ENCODE data around the gene CFAP74. TPM values are rescaled to one million over a fixed set of nuclear protein-coding genes. Genes with fewer than 3 reads are reported as not detected.

Gene CFAP74
- total RNA-seq, 4 donors from 2014 or later, result 0.13 TPM; not detected in 3

DNA sequence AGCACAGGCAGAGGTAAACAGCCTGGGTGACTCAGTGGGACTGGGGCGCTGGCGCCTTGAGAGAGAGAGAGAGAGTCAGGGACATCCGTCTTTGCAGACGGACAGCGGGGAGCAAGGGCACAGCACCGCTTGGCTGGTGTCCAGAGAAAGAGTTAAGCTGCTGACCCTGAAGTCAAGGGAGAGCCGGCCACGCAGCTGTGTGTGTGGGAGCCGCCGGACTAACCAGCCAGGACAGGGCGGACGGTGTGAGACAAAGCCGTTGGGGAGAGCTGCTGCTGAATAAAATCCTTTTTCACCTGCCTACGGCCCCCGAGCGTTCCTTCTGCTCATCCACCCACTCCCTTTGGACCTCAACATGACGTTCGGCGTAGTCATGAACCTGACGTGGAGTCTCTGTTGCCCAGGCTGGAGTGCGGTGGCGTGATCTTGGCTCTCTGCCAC, 14.5 kb downstream of the CFAP74 start:
- Histone ChIP-seq H3K27me3 (no peaks in the 10 kb centered on the region), H3K36me3 (no peaks in the 10 kb centered on the region), H3K4me3 (replicated peaks in 1 of 3) (no peak overlapping the region), H3K9me3 (no peaks in the 10 kb centered on the region), H3K27ac (peak overlapping the region in 2 of 3 donors; percentile 13 to 41), H3K4me1 (no peaks in the 10 kb centered on the region)
- no peak for DNase-seq
- intact Hi-C loops (cut with DNase I), result no loop called here
- 44 to 66% methylated on average over 19 to 22 of the region's 22 CpGs for WGBS, 2 donors
- TF ChIP-seq, protein P1, sequence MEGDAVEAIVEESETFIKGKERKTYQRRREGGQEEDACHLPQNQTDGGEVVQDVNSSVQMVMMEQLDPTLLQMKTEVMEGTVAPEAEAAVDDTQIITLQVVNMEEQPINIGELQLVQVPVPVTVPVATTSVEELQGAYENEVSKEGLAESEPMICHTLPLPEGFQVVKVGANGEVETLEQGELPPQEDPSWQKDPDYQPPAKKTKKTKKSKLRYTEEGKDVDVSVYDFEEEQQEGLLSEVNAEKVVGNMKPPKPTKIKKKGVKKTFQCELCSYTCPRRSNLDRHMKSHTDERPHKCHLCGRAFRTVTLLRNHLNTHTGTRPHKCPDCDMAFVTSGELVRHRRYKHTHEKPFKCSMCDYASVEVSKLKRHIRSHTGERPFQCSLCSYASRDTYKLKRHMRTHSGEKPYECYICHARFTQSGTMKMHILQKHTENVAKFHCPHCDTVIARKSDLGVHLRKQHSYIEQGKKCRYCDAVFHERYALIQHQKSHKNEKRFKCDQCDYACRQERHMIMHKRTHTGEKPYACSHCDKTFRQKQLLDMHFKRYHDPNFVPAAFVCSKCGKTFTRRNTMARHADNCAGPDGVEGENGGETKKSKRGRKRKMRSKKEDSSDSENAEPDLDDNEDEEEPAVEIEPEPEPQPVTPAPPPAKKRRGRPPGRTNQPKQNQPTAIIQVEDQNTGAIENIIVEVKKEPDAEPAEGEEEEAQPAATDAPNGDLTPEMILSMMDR (IDR thresholded peaks at IDR 0.05), result no peak
- no peak for TF ChIP-seq POLR2A (IDR thresholded peaks at IDR 0.05)

DNA sequence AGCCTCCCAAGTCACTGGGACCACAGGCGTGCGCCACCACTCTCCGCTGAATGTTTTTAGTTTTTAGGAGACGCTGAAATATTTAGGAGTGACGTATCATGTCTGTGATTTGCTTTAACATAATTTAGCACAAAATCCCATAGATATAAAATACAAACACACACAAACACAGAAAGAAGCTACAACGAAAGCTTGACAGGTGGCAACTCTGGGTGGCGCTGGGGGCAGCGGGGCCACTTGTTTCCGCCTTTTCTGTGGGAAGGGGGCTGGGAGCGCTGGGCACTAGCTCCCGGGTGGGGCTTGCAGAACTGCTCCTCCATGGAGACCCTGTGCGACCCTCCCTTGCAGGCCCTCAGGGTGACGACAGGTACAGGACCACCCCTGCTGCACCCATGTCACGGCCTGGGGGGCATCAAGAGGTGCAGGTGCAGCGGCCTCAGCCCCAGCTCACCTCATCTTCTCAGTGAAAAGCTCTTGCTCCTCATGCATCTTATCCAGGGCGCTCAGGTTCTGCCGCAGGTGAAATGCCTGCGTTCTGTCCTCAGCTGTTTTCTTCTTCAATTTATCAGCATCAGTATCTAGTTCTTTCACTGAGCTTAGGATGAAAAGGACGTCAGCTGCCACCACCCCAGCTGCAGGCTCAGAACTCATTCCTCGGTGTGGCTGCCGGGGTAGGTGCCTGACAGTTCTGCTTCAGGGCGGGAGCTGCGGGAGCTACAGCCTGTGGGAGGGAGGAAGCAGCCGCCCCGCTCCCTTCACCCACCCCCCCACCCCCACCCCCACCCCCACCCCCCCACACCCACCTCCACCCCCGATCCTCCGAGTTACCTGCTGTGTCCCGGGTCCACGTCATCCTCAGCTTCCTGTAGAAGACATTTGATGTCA, 15.3 kb downstream of the CFAP74 start:
- DNase-seq, result no peak
- no peaks in the 10 kb centered on the region for H3K9me3 ChIP-seq
- intact Hi-C loops (cut with DNase I), result no loop called here
- no peak overlapping the region for H3K4me3 ChIP-seq (replicated peaks in 1 of 3)
- WGBS, 2 donors, result 61 to 70% methylated on average over 22 to 28 of the region's 29 CpGs
- TF ChIP-seq, protein P1 (IDR thresholded peaks at IDR 0.05), result no peak
- TF ChIP-seq POLR2A (IDR thresholded peaks at IDR 0.05), result no peak
- no peaks in the 10 kb centered on the region for H3K36me3 ChIP-seq
- no peaks in the 10 kb centered on the region for H3K27me3 ChIP-seq
- no peak overlapping the region for H3K27ac ChIP-seq
- H3K4me1 ChIP-seq, result no peaks in the 10 kb centered on the region

DNA sequence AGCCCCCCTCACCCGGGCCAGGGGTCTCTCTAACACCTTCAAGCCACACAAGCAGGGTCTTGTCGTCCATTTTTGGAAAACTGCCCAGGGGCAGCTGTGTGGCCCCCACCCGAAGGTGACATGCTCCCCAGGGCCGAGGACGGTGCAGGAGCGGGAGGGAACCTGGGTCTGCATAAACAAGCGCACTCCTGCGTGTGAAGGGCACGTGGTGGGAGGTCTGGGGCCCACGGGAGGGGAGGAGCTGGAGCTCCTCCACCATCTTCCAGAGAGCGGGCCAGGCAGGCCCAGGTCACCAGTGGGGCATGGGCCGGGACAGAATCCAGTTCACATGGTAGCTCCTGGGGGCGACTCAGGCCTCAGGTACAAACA, 16.5 kb downstream of the CFAP74 start:
- DNase-seq, result no peak
- no peaks in the 10 kb centered on the region for H3K4me1 ChIP-seq
- no peaks in the 10 kb centered on the region for H3K27me3 ChIP-seq
- WGBS, 2 donors, result 87 to 93% methylated on average over 6 to 13 of the region's 13 CpGs
- H3K27ac ChIP-seq, result no peak overlapping the region
- intact Hi-C loops (cut with DNase I), result no loop called here
- no peaks in the 10 kb centered on the region for H3K9me3 ChIP-seq
- no peak for TF ChIP-seq POLR2A (IDR thresholded peaks at IDR 0.05)
- TF ChIP-seq, protein P1 (IDR thresholded peaks at IDR 0.05), result no peak
- no peak overlapping the region for H3K4me3 ChIP-seq (replicated peaks in 1 of 3)
- no peaks in the 10 kb centered on the region for H3K36me3 ChIP-seq

DNA sequence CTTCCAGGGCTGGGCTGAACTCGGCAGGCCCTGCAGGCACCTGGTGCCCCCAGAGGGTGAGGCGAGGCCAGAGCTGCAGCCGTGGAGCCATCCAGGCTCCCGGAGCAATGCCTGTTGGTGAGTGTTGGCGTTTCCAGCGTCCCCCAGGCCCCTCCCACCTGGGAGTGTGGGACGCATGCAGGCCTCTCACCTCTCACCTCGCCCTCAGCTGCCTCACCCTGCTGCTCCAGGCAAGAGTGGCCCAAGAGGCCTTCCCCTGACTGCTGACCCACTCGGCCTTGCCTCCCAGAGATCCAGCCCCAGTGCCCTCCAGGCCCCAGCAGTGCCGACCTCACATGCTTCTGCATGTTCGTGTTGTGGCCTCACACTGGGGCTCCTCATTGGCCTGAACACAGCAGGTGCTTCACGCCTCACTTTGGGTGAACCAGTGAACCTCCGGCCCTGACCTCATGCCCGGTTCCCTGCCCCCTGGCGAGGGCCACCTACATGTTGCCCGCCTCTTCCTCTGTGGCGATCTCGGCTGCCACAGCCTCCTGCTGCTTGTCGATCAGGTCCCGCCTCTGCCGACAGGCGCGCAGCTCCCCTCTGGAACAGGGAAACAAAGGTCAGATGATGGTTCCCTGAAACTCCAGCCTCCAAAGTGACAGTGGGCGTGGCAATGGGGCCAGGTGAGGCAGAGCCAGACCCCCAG, 17.0 kb downstream of the CFAP74 start:
- Histone ChIP-seq H3K9me3 (no peaks in the 10 kb centered on the region), H3K27me3 (no peaks in the 10 kb centered on the region), H3K4me1 (no peaks in the 10 kb centered on the region), H3K4me3 (replicated peaks in 1 of 3) (no peak overlapping the region), H3K27ac (no peak overlapping the region), H3K36me3 (no peaks in the 10 kb centered on the region)
- 86 to 88% methylated on average over 16 to 17 of the region's 24 CpGs for WGBS, 2 donors
- TF ChIP-seq POLR2A (IDR thresholded peaks at IDR 0.05), result no peak
- TF ChIP-seq, protein P1 (IDR thresholded peaks at IDR 0.05), result no peak
- no peak for DNase-seq
- intact Hi-C loops (cut with DNase I), result no loop called here

Data from thyroid gland (tissue), 4 donors.